Skeletal muscle tissue (tissue), 4 donors: ENCODE measurements around the gene PDCD10. TPM values are rescaled to one million over a fixed set of nuclear protein-coding genes. Genes with fewer than 3 reads are reported as not detected.

ENCODE experiments used
- H3K27ac ChIP-seq: one replicate; pipeline ENCODE4 v1.7.0; 2013; ENCODE audit warnings: mild to moderate bottlenecking, low read depth, low read length, inconsistent platforms
- H3K27me3 ChIP-seq, 3 donors: one replicate each; pipeline ENCODE4 v1.7.0; 2013; ENCODE audit warnings: low read length in 3 of 3; ENCODE audit not compliant: control insufficient read depth in 3 of 3, insufficient read depth in 3 of 3
- H3K36me3 ChIP-seq, 3 donors: one replicate each; pipeline ENCODE4 v1.7.0; 2013; ENCODE audit warnings: low read length in 3 of 3; ENCODE audit not compliant: control insufficient read depth in 3 of 3, insufficient read depth in 3 of 3
- H3K4me1 ChIP-seq, 3 donors: one replicate each; pipeline ENCODE4 v1.7.0; 2013; ENCODE audit warnings: low read length in 3 of 3, mild to moderate bottlenecking in 3 of 3; ENCODE audit not compliant: control insufficient read depth in 3 of 3, insufficient read depth in 3 of 3
- H3K4me3 ChIP-seq, 3 donors: one replicate each; pipeline ENCODE4 v1.7.0; 2013; ENCODE audit warnings: low read length in 3 of 3
- H3K9ac ChIP-seq, 3 donors: one replicate each; pipeline ENCODE4 v1.7.0; 2013; ENCODE audit warnings: low read length in 3 of 3, mild to moderate bottlenecking in 3 of 3, moderate library complexity in 2 of 3, low read depth in 1 of 3
- H3K9me3 ChIP-seq, 3 donors: one replicate each; pipeline ENCODE4 v1.7.0; 2013; ENCODE audit warnings: low read length in 3 of 3; ENCODE audit not compliant: control insufficient read depth in 3 of 3
- total RNA-seq: library from RNA; depleted of rRNA; stranded (reverse); fragments of >200 nt; gene quantifications from one replicate; pipeline ENCODE4 v1.2.3, GENCODE V29; 2014
- donor health status: Osteomylitis.

PDCD10 gene
- total RNA-seq, 1 donor from 2014 or later: 37.1 TPM

GRCh38 chr3:167662919-167663400 lies 71.7 kb downstream of the PDCD10 start:
- H3K27me3 ChIP-seq: no peaks in the 10 kb centered on the region
- H3K36me3 ChIP-seq: no peaks in the 10 kb centered on the region
- H3K9me3 ChIP-seq: no peaks in the 10 kb centered on the region
- H3K4me1 ChIP-seq: no peaks in the 10 kb centered on the region
- no peak overlapping the region for H3K9ac ChIP-seq
- no peak overlapping the region for H3K27ac ChIP-seq
- H3K4me3 ChIP-seq: no peak overlapping the region

- H3K4me1 ChIP-seq: no peaks in the 10 kb centered on the region
- no peaks in the 10 kb centered on the region for H3K27me3 ChIP-seq
- no peak overlapping the region for H3K27ac ChIP-seq
- no peak overlapping the region for H3K4me3 ChIP-seq
- no peak overlapping the region for H3K9ac ChIP-seq
- H3K36me3 ChIP-seq: no peaks in the 10 kb centered on the region
- H3K9me3 ChIP-seq: no peaks in the 10 kb centered on the region
These were observed 76.9 kb downstream of the PDCD10 start for GRCh38 chr3:167657684-167658225.

- Histone ChIP-seq H3K27ac (no peak overlapping the region), H3K9ac (no peak overlapping the region), H3K27me3 (no peaks in the 10 kb centered on the region), H3K4me3 (no peak overlapping the region), H3K36me3 (no peaks in the 10 kb centered on the region), H3K4me1 (no peaks in the 10 kb centered on the region), H3K9me3 (no peaks in the 10 kb centered on the region)
These were observed 77.9 kb downstream of the PDCD10 start for GRCh38 chr3:167656821-167657220.

GRCh38 chr3:167653760-167654159 lies 80.9 kb downstream of the PDCD10 start, which contains the start of gene WDR49:
WDR49 (minus strand) TSS chr3:167653942; CDS start chr3:167653425, 517 bp downstream.
- Histone ChIP-seq H3K27me3 (no peaks in the 10 kb centered on the region), H3K4me3 (no peak within 1 kb of the TSS), H3K9ac (no peak within 1 kb of the TSS), H3K36me3 (no peaks in the 10 kb centered on the region), H3K27ac (no peak within 1 kb of the TSS), H3K9me3 (no peaks in the 10 kb centered on the region), H3K4me1 (no peaks in the 10 kb centered on the region)

GRCh38 chr3:167653155-167653554 lies 81.5 kb downstream of the PDCD10 start:
- Histone ChIP-seq H3K4me3 (no peak overlapping the region), H3K27ac (no peak overlapping the region), H3K4me1 (no peaks in the 10 kb centered on the region), H3K27me3 (no peaks in the 10 kb centered on the region), H3K9ac (no peak overlapping the region), H3K9me3 (no peaks in the 10 kb centered on the region), H3K36me3 (no peaks in the 10 kb centered on the region)

- Histone ChIP-seq H3K4me1 (no peaks in the 10 kb centered on the region), H3K9me3 (no peaks in the 10 kb centered on the region), H3K27me3 (no peaks in the 10 kb centered on the region), H3K36me3 (no peaks in the 10 kb centered on the region), H3K9ac (no peak overlapping the region), H3K27ac (no peak overlapping the region), H3K4me3 (no peak overlapping the region)
These were observed 82.9 kb downstream of the PDCD10 start for GRCh38 chr3:167651826-167652225.

- Histone ChIP-seq H3K4me3 (no peak overlapping the region), H3K9me3 (no peaks in the 10 kb centered on the region), H3K27me3 (no peaks in the 10 kb centered on the region), H3K27ac (no peak overlapping the region), H3K9ac (no peak overlapping the region), H3K4me1 (no peaks in the 10 kb centered on the region), H3K36me3 (no peaks in the 10 kb centered on the region)
These were observed 84.2 kb downstream of the PDCD10 start for GRCh38 chr3:167650459-167650858.

- H3K9ac ChIP-seq: no peak overlapping the region
- no peak overlapping the region for H3K4me3 ChIP-seq
- H3K27me3 ChIP-seq: no peaks in the 10 kb centered on the region
- H3K9me3 ChIP-seq: no peaks in the 10 kb centered on the region
- H3K4me1 ChIP-seq: no peaks in the 10 kb centered on the region
- H3K36me3 ChIP-seq: no peaks in the 10 kb centered on the region
- no peak overlapping the region for H3K27ac ChIP-seq
These were observed 84.9 kb downstream of the PDCD10 start for GRCh38 chr3:167649746-167650145.

GRCh38 chr3:167644611-167645010 lies 90.1 kb downstream of the PDCD10 start:
- Histone ChIP-seq H3K4me3 (no peak overlapping the region), H3K27me3 (no peaks in the 10 kb centered on the region), H3K4me1 (no peaks in the 10 kb centered on the region), H3K9me3 (peaks cover 0 to 2% (median 0%) of the 10 kb centered on the region in 3 donors), H3K36me3 (no peaks in the 10 kb centered on the region), H3K9ac (no peak overlapping the region), H3K27ac (no peak overlapping the region)
